HepG2 (cell line): ENCODE results near the gene TMEM260. TPM values are rescaled to one million over a fixed set of nuclear protein-coding genes. Genes with fewer than 3 reads are reported as not detected.
"Not testable (repeated sequence)": the region's sequence is repeated elsewhere in the genome, so short reads cannot be mapped to it uniquely, and the experiment has no call there.

Experiments used
- ATAC-seq: fragments of 200-7000 bp; cut with Tn5 transposase; 3 replicates; pipeline ENCODE4 v1.9.1; 2020; ENCODE audit warnings: mild to moderate bottlenecking, moderate library complexity
- BruUV-seq: library from RNA; stranded (reverse); fragments of 400-500 nt; replicated peaks from 2 replicates; lab custom pipeline; 2021; lab: Mats Ljungman, UMichigan
- CTCF ChIA-PET: fragments of 300-600 bp; formaldehyde crosslinking; extraction: SDS; loops from one replicate; lab custom pipeline; 2021; ENCODE audit warnings: low total read pairs, inconsistent platforms, low intra/inter-chr PET ratio; lab: Yijun Ruan, JAX
- POLR2A ChIA-PET: fragments of 350-600 bp; sonication (Branson Sonifier 250); formaldehyde crosslinking; loops from one replicate; lab custom pipeline; 2020; ENCODE audit warnings: antibody characterized with exemption, inconsistent platforms; lab: Yijun Ruan, JAX
- DNase-seq: peaks from one replicate; pipeline ENCODE4 v3.0.0-alpha.2; 2015; ENCODE audit warnings: low spot score
- FAIRE-seq: peaks from 3 replicates; lab custom pipeline; 2011; peaks lifted over from hg19 to GRCh38; lab: Jason Lieb, UNC
- H2AFZ ChIP-seq: one replicate; pipeline ENCODE4 v1.6.1; 2011; ENCODE audit warnings: low read length, inconsistent platforms
- H3K27ac ChIP-seq: fragments of 300-600 bp; 3 replicates; pipeline ENCODE4 v1.8.0; 2011; ENCODE audit warnings: mixed run types, mild to moderate bottlenecking, mixed read lengths, low read length, inconsistent platforms; ENCODE audit not compliant: insufficient read depth; ENCODE audit errors: extremely low read length
- H3K27me3 ChIP-seq, 2 experiments: fragments of 200-600 bp in 1 of 2; 2 replicates in 1 of 2; 3 replicates in 1 of 2; pipeline versions ENCODE4 v1.6.0 to v1.8.0; 2011; ENCODE audit warnings: low read length in 2 of 2, mild to moderate bottlenecking in 2 of 2, moderate library complexity in 2 of 2, inconsistent platforms in 1 of 2; ENCODE audit not compliant: insufficient read depth in 2 of 2, control insufficient read depth in 1 of 2
- H3K36me3 ChIP-seq, 2 experiments: fragments of 200-600 bp in 1 of 2; replicated peaks in 1 of 2; 2 replicates in 1 of 2; 3 replicates in 1 of 2; pipeline versions ENCODE4 v1.5.1 to v1.8.0; 2011; ENCODE audit warnings: low read length in 2 of 2, inconsistent platforms in 1 of 2; ENCODE audit not compliant: insufficient read depth in 2 of 2, control insufficient read depth in 1 of 2
- H3K4me1 ChIP-seq: 2 replicates; pipeline ENCODE4 v1.5.1; 2012; ENCODE audit warnings: low read length, inconsistent platforms; ENCODE audit not compliant: insufficient read depth
- H3K4me2 ChIP-seq: 2 replicates; pipeline ENCODE4 v1.6.0; 2011; ENCODE audit warnings: low read depth, low read length, inconsistent platforms
- H3K4me3 ChIP-seq, 3 experiments: fragments of 200-600 bp in 1 of 3; sonication (generic), shearing (Covaris generic) in 1 of 3; replicated peaks in 1 of 3; 2 replicates each; pipeline ENCODE4 v1.5.1; 2011 to 2016; ENCODE audit warnings: low read length in 3 of 3, inconsistent platforms in 2 of 3, low read depth in 2 of 3, mild to moderate bottlenecking in 2 of 3, control low read depth in 1 of 3, mixed read lengths in 1 of 3; ENCODE audit not compliant: insufficient read depth in 1 of 3
- H3K79me2 ChIP-seq: one replicate; pipeline ENCODE4 v1.6.1; 2011; ENCODE audit warnings: low read length, inconsistent platforms; ENCODE audit not compliant: insufficient read depth
- H3K9ac ChIP-seq: 2 replicates; pipeline ENCODE4 v1.6.0; 2011; ENCODE audit warnings: mild to moderate bottlenecking, low read depth, low read length, inconsistent platforms; ENCODE audit not compliant: insufficient read depth
- H3K9me3 ChIP-seq: 2 replicates; pipeline ENCODE4 v1.5.1; 2012; ENCODE audit warnings: mild to moderate bottlenecking, low read length
- H4K20me1 ChIP-seq: 2 replicates; pipeline ENCODE4 v1.6.0; 2011; ENCODE audit warnings: inconsistent platforms, mild to moderate bottlenecking, low read length, moderate library complexity; ENCODE audit not compliant: insufficient read depth
- JARID2 ChIP-seq: sonication (generic); formaldehyde crosslinking; IDR thresholded peaks from 2 replicates; pipeline ENCODE4 v1.8.1; 2023; ENCODE audit warnings: missing genetic modification reagents, inconsistent platforms; ENCODE audit not compliant: insufficient replicate concordance
- MBNL3 ChIP-seq: fragments of 250-450 bp; sonication (Bioruptor Pico); conservative IDR thresholded peaks from 2 replicates; pipeline ENCODE4 v1.8.0; 2022; ENCODE audit warnings: mild to moderate bottlenecking, inconsistent platforms
- NFIC ChIP-seq: IDR thresholded peaks from 2 replicates; pipeline ENCODE4 v1.6.1; 2012; ENCODE audit warnings: mild to moderate bottlenecking, low read length, inconsistent platforms
- ZMAT3 ChIP-seq: sonication (generic); formaldehyde crosslinking; conservative IDR thresholded peaks from 2 replicates; pipeline ENCODE4 v1.7.0; 2021; ENCODE audit warnings: missing genetic modification reagents
- ZNF781 ChIP-seq: sonication (generic); formaldehyde crosslinking; IDR thresholded peaks from 2 replicates; pipeline ENCODE4 v1.5.1; 2020; ENCODE audit warnings: borderline replicate concordance, mild to moderate bottlenecking, missing genetic modification reagents; ENCODE audit errors: not compliant biosample characterization
- WGBS: methylation state at CpG from one replicate; pipeline ENCODE4 v1.1.6; 2017; ENCODE audit warnings: low lambda C conversion rate; 5-methylcytosine and 5-hydroxymethylcytosine counted together
- in situ Hi-C: cut with HindIII; loops from 2 replicates; pipeline ENCODE4 v1.10.0; 2017; ENCODE audit warnings: low pct_unique_long_range_greater_than_20kb; ENCODE audit not compliant: extremely low pct_ligation_motif_present
- intact Hi-C: fragments of 100-400 bp; cut with micrococcal nuclease; formaldehyde crosslinking; loops from one replicate; pipeline ENCODE4 v1.10.0; 2022; ENCODE audit not compliant: unreplicated experiment
- polyA plus RNA-seq, 8 experiments: library from polyadenylated mRNA; depleted of rRNA in 3 of 8; stranded (reverse) in 7 of 8; unstranded in 1 of 8; fragments of >200 nt; fragmentation: Illumina TruSeq in 4 of 8; extraction: Trizol in 4 of 8; gene quantifications; 2 replicates each; pipeline versions ENCODE4 v1.2.1 to v1.2.3, GENCODE V29; 2011 to 2016; ENCODE audit warnings: low read depth in 4 of 8, missing spikeins in 1 of 8, mixed read lengths in 1 of 8; ENCODE audit not compliant: insufficient read depth in 1 of 8
- total RNA-seq, 5 experiments: library from RNA; depleted of rRNA; stranded (reverse); fragments of >200 nt; fragmentation: Illumina TruSeq; extraction: Trizol; gene quantifications; 2 replicates each; pipeline ENCODE4 v1.2.3, GENCODE V29; 2016; ENCODE audit warnings: low read depth in 1 of 5
- TF ChIP-seq, protein P1 (sequence below): sonication (generic); formaldehyde crosslinking; IDR thresholded peaks from 2 replicates; pipeline ENCODE4 v1.9.0; 2021; ENCODE audit warnings: missing genetic modification reagents, borderline replicate concordance
- TF ChIP-seq, protein P2 (sequence below): sonication (generic); formaldehyde crosslinking; IDR thresholded peaks from 2 replicates; pipeline ENCODE4 v1.8.0; 2022; ENCODE audit warnings: mild to moderate bottlenecking, missing genetic modification reagents
- TF ChIP-seq, protein P3 (sequence below): sonication (generic); formaldehyde crosslinking; IDR thresholded peaks from 2 replicates; pipeline ENCODE4 v1.8.0; 2022; ENCODE audit warnings: missing genetic modification reagents, low read depth, mild to moderate bottlenecking, borderline replicate concordance

The TMEM260 gene
- total and polyA plus RNA-seq, 2 of the 13 experiments (the other 11 are each of a cell fraction or from before 2014, with no cell fraction given), result 7.7 to 9.3 TPM

DNA sequence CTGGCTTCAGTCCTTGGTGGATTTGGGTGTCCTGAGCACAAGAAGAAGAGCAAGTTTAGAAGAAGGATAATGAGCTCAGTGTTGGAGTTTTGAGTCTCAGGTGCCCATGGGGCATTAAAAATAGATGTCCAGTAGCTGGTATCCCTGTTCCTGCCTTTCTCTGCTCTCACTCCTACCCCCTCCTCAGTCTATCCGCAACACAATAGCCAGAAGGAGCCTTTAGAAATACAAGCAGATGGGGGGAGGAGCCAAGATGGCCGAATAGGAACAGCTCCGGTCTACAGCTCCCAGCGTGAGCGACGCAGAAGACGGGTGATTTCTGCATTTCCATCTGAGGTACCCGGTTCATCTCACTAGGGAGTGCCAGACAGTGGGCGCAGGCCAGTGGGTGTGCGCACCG lies 87.7 kb downstream of the TMEM260 start:
- H3K9ac ChIP-seq, H4K20me1 ChIP-seq, H3K4me3 ChIP-seq, FAIRE-seq, CTCF ChIA-PET, H3K9me3 ChIP-seq, H3K4me2 ChIP-seq, BruUV-seq, ATAC-seq, H3K79me2 ChIP-seq, DNase-seq, H3K27me3 ChIP-seq, POLR2A ChIA-PET, H3K27ac ChIP-seq, H3K36me3 ChIP-seq, H2AFZ ChIP-seq: not testable (repeated sequence)
- peaks cover 18% of the 10 kb centered on the region for H3K4me1 ChIP-seq
- intact Hi-C loops, result loop anchor here (10.0 kb wide), 2 partner anchors 518 to 628 kb away; no protein-coding TSS in a partner anchor
- in situ Hi-C loops, result loop anchor here (25.0 kb wide), 1 partner anchor 520 kb away; no protein-coding TSS in a partner anchor
- WGBS, result 67% methylated on average over 6 of the region's 11 CpGs

DNA sequence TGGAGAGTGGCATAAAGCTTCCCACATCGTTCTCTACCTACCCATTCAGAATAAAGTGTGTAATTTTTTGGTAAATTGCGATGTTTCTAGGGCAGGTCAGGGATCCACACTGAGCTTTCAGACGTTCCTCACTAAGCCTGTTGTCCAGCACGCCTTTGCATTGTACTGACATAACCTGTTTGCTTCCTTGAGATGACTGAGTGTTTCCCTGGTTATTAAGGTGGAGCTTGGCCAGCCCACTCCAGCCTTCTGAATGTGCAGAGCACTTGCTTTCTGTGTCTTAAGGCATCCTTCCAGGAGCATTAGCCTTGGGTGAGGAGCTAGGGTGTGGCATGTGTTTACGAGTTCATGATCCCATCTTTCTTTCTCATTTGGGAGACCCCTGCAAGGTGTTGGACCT lies 96.4 kb downstream of the TMEM260 start:
- no peaks in the 10 kb centered on the region for H3K27me3 ChIP-seq
- ChIA-PET POLR2A (no interaction called here), CTCF (no interaction called here)
- H3K4me3 ChIP-seq, result no peak overlapping the region
- in situ Hi-C loops, result loop anchor here (25.0 kb wide), 1 partner anchor 386 kb away; no protein-coding TSS in a partner anchor
- H3K4me2 ChIP-seq, result no peak overlapping the region
- FAIRE-seq, result no peak
- no peaks in the 10 kb centered on the region for H3K36me3 ChIP-seq
- no peak for DNase-seq
- BruUV-seq, result no TSS peak
- H4K20me1 ChIP-seq, result no peaks in the 10 kb centered on the region
- no peak overlapping the region for H2AFZ ChIP-seq
- H3K4me1 ChIP-seq, result no peaks in the 10 kb centered on the region
- intact Hi-C loops, result no loop called here
- TF ChIP-seq, protein P1, sequence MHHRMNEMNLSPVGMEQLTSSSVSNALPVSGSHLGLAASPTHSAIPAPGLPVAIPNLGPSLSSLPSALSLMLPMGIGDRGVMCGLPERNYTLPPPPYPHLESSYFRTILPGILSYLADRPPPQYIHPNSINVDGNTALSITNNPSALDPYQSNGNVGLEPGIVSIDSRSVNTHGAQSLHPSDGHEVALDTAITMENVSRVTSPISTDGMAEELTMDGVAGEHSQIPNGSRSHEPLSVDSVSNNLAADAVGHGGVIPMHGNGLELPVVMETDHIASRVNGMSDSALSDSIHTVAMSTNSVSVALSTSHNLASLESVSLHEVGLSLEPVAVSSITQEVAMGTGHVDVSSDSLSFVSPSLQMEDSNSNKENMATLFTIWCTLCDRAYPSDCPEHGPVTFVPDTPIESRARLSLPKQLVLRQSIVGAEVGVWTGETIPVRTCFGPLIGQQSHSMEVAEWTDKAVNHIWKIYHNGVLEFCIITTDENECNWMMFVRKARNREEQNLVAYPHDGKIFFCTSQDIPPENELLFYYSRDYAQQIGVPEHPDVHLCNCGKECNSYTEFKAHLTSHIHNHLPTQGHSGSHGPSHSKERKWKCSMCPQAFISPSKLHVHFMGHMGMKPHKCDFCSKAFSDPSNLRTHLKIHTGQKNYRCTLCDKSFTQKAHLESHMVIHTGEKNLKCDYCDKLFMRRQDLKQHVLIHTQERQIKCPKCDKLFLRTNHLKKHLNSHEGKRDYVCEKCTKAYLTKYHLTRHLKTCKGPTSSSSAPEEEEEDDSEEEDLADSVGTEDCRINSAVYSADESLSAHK (CRISPR knock-in tag), result no peak
- TF ChIP-seq, protein P2, sequence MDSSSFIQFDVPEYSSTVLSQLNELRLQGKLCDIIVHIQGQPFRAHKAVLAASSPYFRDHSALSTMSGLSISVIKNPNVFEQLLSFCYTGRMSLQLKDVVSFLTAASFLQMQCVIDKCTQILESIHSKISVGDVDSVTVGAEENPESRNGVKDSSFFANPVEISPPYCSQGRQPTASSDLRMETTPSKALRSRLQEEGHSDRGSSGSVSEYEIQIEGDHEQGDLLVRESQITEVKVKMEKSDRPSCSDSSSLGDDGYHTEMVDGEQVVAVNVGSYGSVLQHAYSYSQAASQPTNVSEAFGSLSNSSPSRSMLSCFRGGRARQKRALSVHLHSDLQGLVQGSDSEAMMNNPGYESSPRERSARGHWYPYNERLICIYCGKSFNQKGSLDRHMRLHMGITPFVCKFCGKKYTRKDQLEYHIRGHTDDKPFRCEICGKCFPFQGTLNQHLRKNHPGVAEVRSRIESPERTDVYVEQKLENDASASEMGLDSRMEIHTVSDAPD, result no peak
- no peak for TF ChIP-seq MBNL3 (CRISPR knock-in tag)
- TF ChIP-seq NFIC, result no peak
- TF ChIP-seq, protein P3, sequence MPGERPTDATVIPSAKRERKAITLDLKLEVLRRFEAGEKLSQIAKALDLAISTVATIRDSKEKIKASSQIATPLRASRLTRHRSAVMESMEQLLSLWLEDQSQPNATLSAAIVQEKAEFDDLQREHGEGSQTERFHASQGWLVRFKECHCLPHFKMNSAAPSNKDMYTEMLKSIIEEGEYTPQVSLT, result no peak
- TF ChIP-seq JARID2 (CRISPR knock-in tag), result no peak
- no peak for TF ChIP-seq ZMAT3 (CRISPR knock-in tag)
- no peak for TF ChIP-seq ZNF781 (CRISPR knock-in tag)
- TF ChIP-seq, all 625 proteins: peak for 0
- 13% methylated on average over 5 of the region's 5 CpGs for WGBS
- ATAC-seq, result no peak
- H3K27ac ChIP-seq, result no peak overlapping the region
- H3K9ac ChIP-seq, result no peak overlapping the region
- H3K79me2 ChIP-seq, result no peaks in the 10 kb centered on the region
- H3K9me3 ChIP-seq, result no peaks in the 10 kb centered on the region
